Pancreas (tissue), 10 donors: Measurements from ENCODE around the gene NAPG. TPM values are rescaled to one million over a fixed set of nuclear protein-coding genes. Genes with fewer than 3 reads are reported as not detected.

Source experiments
- ATAC-seq, 4 donors: fragments of 200-7000 bp; cut with Tn5 transposase; one replicate each; pipeline versions ENCODE4 v1.8.0 to v1.9.1; 2020; ENCODE audit warnings: mild to moderate bottlenecking in 4 of 4, moderate library complexity in 4 of 4
- DNase-seq, 6 donors: peaks; one replicate each; pipeline ENCODE4 v3.0.0-alpha.2; 2020
- FAIRE-seq: peaks from 2 replicates; lab custom pipeline; 2012; peaks lifted over from hg19 to GRCh38; lab: Jason Lieb, UNC
- H3K27ac ChIP-seq, 4 donors: fragments of 200-600 bp; sonication (generic); 1 replicate in 3 of 4; 2 replicates in 1 of 4; pipeline versions ENCODE4 v1.5.0 to v1.8.0; 2020
- H3K27me3 ChIP-seq, 4 donors: fragments of 200-600 bp; one replicate each; pipeline ENCODE4 v1.8.0; 2021
- H3K36me3 ChIP-seq, 3 donors: fragments of 200-600 bp; sonication (generic) in 1 of 3; one replicate each; pipeline versions ENCODE4 v1.5.0 to v1.8.0; 2020 to 2021
- H3K4me1 ChIP-seq, 3 donors: fragments of 200-600 bp; one replicate each; pipeline ENCODE4 v1.8.0; 2021
- H3K4me3 ChIP-seq, 4 donors: fragments of 200-600 bp; sonication (generic) in 2 of 4; one replicate each; pipeline versions ENCODE4 v1.5.0 to v1.8.0; 2020 to 2021
- H3K9me3 ChIP-seq, 4 donors: fragments of 200-600 bp; one replicate each; pipeline ENCODE4 v1.8.0; 2021
- CTCF ChIP-seq, 4 donors: fragments of 200-600 bp; sonication (generic) in 3 of 4; IDR thresholded peaks; one replicate each; pipeline versions ENCODE4 v1.5.0 to v1.8.0; 2021; ENCODE audit warnings: antibody characterized with exemption in 4 of 4
- WGBS, 2 donors: extraction: QIAGEN DNeasy Blood & Tissue Kit; methylation state at CpG; one replicate each; pipeline ENCODE4 v1.1.7; 2013; 5-methylcytosine and 5-hydroxymethylcytosine counted together
- intact Hi-C, 3 donors: fragments of 100-400 bp; cut with DNase I; formaldehyde crosslinking; loops; one replicate each; pipeline versions ENCODE4 v1.11.1 to v1.14.2; 2022
- polyA plus RNA-seq, 2 donors: library from polyadenylated mRNA; stranded (reverse); fragments of 200-250 nt; gene quantifications; one replicate each; pipeline ENCODE4 v1.2.3, GENCODE V29; 2013
- total RNA-seq, 6 donors: library from RNA; stranded (reverse); fragmentation: NEBNext Ultra II Directional in 4 of 6; extraction: Animal tissue kit (Norgen Biotek cat#: 25700) in 4 of 6; gene quantifications; one replicate each; pipeline versions ENCODE4 v1.2.1 to v1.2.4, GENCODE V29; 2021 to 2023
- donor health status: healthy with polysubstance abuse.
- donor health status: DM: no; HTN: no; CAD: no; lungs with moderate emphysema.
- donor health status: DM: no; HTN: no; CAD: no.
- donor health status: control.
- donor health status: control.
- donor health status: Bipolar disorder and iron deficiency.
- donor health status: DM: yes; HTN: yes; CAD: no.
- donor health status: DM: no; HTN: no; CAD: no.
- donor health status: DM: no; HTN: no; CAD: no.
- donor health status: DM: yes; HTN: yes; CAD: no.

Gene NAPG
- total and polyA plus RNA-seq, 8 donors: 7.1 to 21.2 (median 14.8) TPM

DNA sequence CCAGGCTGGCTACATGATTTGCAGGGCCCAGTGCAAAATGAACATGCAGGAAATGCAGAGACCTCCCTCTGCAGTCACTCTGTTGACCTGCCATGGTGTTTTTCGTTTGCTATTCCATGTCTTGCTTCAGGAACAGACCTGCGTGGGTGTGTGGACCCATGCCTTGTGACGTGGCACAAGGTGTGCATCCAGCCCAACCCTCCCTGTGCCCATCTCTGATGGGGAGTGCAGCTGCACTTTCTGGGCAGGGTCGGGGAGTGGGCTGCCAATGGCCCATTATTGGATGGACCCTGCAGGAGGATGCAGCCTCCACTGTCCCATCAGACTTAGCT is 33.1 kb downstream of the NAPG start:
- no peaks in the 10 kb centered on the region for H3K9me3 ChIP-seq
- no peak for TF ChIP-seq CTCF (IDR thresholded peaks at IDR 0.05)
- H3K36me3 ChIP-seq: peaks cover 0 to 17% (median 0%) of the 10 kb centered on the region in 3 donors
- FAIRE-seq: no peak
- no peak overlapping the region for H3K27ac ChIP-seq
- H3K4me3 ChIP-seq: no peak overlapping the region
- no peaks in the 10 kb centered on the region for H3K4me1 ChIP-seq
- no peak for DNase-seq
- H3K27me3 ChIP-seq: no peaks in the 10 kb centered on the region
- intact Hi-C loops: no loop called here
- ATAC-seq: no peak
- WGBS, 2 donors: 85 to 92% methylated on average over 4 of the region's 4 CpGs

- DNase-seq (peak in 2 of 6 donors; percentile 21 to 65), ATAC-seq (peak; percentile 42 to 70 (median 58)), FAIRE-seq (no peak)
- no peaks in the 10 kb centered on the region for H3K4me1 ChIP-seq
- no peak overlapping the region for H3K27ac ChIP-seq
- no peak for TF ChIP-seq CTCF (IDR thresholded peaks at IDR 0.05)
- no peaks in the 10 kb centered on the region for H3K9me3 ChIP-seq
- intact Hi-C loops: loop anchor here in 1 of 3 donors (5.0 kb wide), 1 partner anchor 592 kb away; no protein-coding TSS in a partner anchor
- H3K36me3 ChIP-seq: peaks cover 0 to 8% (median 0%) of the 10 kb centered on the region in 3 donors
- WGBS, 2 donors: 30 to 33% methylated on average over 17 of the region's 17 CpGs
- peak overlapping the region in 1 of 4 donors; percentile 17 for H3K4me3 ChIP-seq
- H3K27me3 ChIP-seq: no peaks in the 10 kb centered on the region
Observed at GRCh38 chr18:10559553-10560451, 34.0 kb downstream of the NAPG start.

DNA sequence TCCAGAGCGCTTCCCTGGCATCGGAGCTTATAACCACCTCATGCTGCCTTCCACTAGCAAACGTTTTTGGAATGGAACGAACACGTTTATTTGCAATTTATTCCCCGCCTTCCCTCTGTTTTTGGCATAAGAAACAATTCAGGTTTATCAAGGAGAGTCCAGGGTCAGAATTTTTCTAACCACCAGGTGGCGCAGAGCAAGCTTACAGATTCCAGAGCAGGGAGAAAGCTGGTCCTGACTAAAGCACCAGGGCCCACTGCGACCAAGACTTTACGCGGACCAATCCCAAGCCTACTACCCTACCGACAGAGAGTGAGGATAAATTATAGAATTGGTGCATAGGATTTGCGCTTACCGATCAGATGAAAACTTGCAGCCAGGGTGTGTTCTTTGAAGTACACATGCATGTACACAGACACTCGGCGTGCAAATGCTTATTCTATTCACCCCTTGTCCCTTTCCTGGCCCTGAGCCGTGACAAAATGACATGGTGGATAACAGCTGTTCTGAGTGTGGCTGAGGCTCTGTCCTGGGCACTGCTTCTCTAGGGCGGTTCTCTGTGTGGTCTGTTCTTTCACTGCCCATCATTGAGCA is 34.7 kb downstream of the NAPG start:
- H3K27ac ChIP-seq: no peak overlapping the region
- no peak for FAIRE-seq
- ATAC-seq: peak; percentile 74 to 90 (median 90)

DNA sequence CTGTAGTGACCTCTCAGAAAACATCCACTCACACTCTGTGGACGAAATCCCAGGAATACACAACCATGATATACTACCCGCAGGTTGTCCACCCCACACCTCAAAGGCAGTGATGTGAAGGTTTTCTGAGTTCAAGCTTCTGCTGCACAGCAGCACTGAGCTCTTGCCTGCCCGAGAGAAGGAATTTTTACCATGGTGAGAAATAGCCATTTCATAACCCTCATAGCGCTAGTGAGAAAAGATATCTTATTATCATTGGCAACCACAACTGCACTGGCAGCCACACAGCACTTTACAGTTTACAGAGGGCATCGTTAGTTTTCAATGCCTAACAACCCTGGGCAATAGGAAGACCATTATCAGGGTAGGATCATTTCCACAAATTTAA is 36.9 kb downstream of the NAPG start:
- no peak overlapping the region for H3K27ac ChIP-seq
- DNase-seq (no peak), ATAC-seq (no peak), FAIRE-seq (no peak)
- intact Hi-C loops: loop anchor here in 1 of 3 donors (5.0 kb wide), 1 partner anchor 590 kb away; no protein-coding TSS in a partner anchor
- 87 to 88% methylated on average over 5 of the region's 5 CpGs for WGBS, 2 donors
- H3K4me1 ChIP-seq: no peaks in the 10 kb centered on the region
- H3K36me3 ChIP-seq: no peaks in the 10 kb centered on the region
- no peaks in the 10 kb centered on the region for H3K27me3 ChIP-seq
- no peaks in the 10 kb centered on the region for H3K9me3 ChIP-seq
- TF ChIP-seq CTCF (IDR thresholded peaks at IDR 0.05): no peak
- H3K4me3 ChIP-seq: no peak overlapping the region

More for the DNA sequence above, 34.7 kb downstream of the NAPG start:
- Histone ChIP-seq H3K4me1 (no peaks in the 10 kb centered on the region), H3K4me3 (peak overlapping the region in 1 of 4 donors; percentile 17), H3K36me3 (peaks cover 0 to 7% (median 0%) of the 10 kb centered on the region in 3 donors), H3K27me3 (no peaks in the 10 kb centered on the region), H3K9me3 (no peaks in the 10 kb centered on the region)
- 20 to 22% methylated on average over 17 of the region's 17 CpGs for WGBS, 2 donors
- peak in 5 of 6 donors; percentile 51 to 81 (median 67) for DNase-seq
- peak; percentile 53 to 74 (median 74) for TF ChIP-seq CTCF (IDR thresholded peaks at IDR 0.05)
- intact Hi-C loops: loop anchor here in 1 of 3 donors (5.0 kb wide), 1 partner anchor 592 kb away; no protein-coding TSS in a partner anchor
